ENCODE measurements around the gene PARP8.
"Not testable (repeated sequence)": the region's sequence is repeated elsewhere in the genome, so short reads cannot be mapped to it uniquely, and the experiment has no call there.

The PARP8 gene

GRCh38 chr5:50727845-50728244 lies 61.4 kb downstream of the PARP8 start:
- no peak for DNase-seq (ENCODE audit: low read depth)

GRCh38 chr5:50730336-50730735 lies 63.9 kb downstream of the PARP8 start:
- DNase-seq (ENCODE audit: low read depth), result no peak

GRCh38 chr5:50730841-50731240 lies 64.4 kb downstream of the PARP8 start:
- DNase-seq (ENCODE audit: low read depth), result no peak

GRCh38 chr5:50733741-50734140 lies 67.3 kb downstream of the PARP8 start:
- DNase-seq (ENCODE audit: low read depth), result no peak

GRCh38 chr5:50738864-50739263 lies 72.4 kb downstream of the PARP8 start:
- DNase-seq (ENCODE audit: low read depth), result no peak

GRCh38 chr5:50740832-50741231 lies 74.4 kb downstream of the PARP8 start:
- DNase-seq (ENCODE audit: low read depth), result no peak

- DNase-seq (ENCODE audit: low read depth), result peak; percentile 33
These were observed 78.3 kb downstream of the PARP8 start for GRCh38 chr5:50744776-50745175.

- no peak for DNase-seq (ENCODE audit: low read depth)
These were observed 78.9 kb downstream of the PARP8 start for GRCh38 chr5:50745221-50745910.

- no peak for DNase-seq (ENCODE audit: low read depth)
These were observed 82.7 kb downstream of the PARP8 start for GRCh38 chr5:50749181-50749580.

- DNase-seq (ENCODE audit: low read depth), result no peak
These were observed 83.4 kb downstream of the PARP8 start for GRCh38 chr5:50749873-50750272.

GRCh38 chr5:50751064-50751657 lies 84.7 kb downstream of the PARP8 start:
- peak; percentile 16 for DNase-seq (ENCODE audit: low read depth)

GRCh38 chr5:50752800-50753199 lies 86.4 kb downstream of the PARP8 start:
- no peak for DNase-seq (ENCODE audit: low read depth)

- no peak for DNase-seq (ENCODE audit: low read depth)
These were observed 93.3 kb downstream of the PARP8 start for GRCh38 chr5:50759526-50760270.

- no peak for DNase-seq (ENCODE audit: low read depth)
These were observed 96.9 kb downstream of the PARP8 start for GRCh38 chr5:50763351-50763750.

- no peak for DNase-seq (ENCODE audit: low read depth)
These were observed 97.4 kb downstream of the PARP8 start for GRCh38 chr5:50763846-50764245.

- no peak for DNase-seq (ENCODE audit: low read depth)
These were observed 99.6 kb downstream of the PARP8 start for GRCh38 chr5:50766042-50766441.

GRCh38 chr5:50766462-50766861 lies 100.0 kb downstream of the PARP8 start:
- DNase-seq (ENCODE audit: low read depth), result no peak

GRCh38 chr5:50766967-50767366 lies 100.5 kb downstream of the PARP8 start:
- no peak for DNase-seq (ENCODE audit: low read depth)

GRCh38 chr5:50767588-50767987 lies 101.2 kb downstream of the PARP8 start:
- no peak for DNase-seq (ENCODE audit: low read depth)

GRCh38 chr5:50768634-50769033 lies 102.2 kb downstream of the PARP8 start:
- DNase-seq (ENCODE audit: low read depth), result no peak

- DNase-seq (ENCODE audit: low read depth), result no peak
These were observed 104.0 kb downstream of the PARP8 start for GRCh38 chr5:50770441-50770840.

- DNase-seq (ENCODE audit: low read depth), result not testable (repeated sequence)
These were observed 108.2 kb downstream of the PARP8 start for GRCh38 chr5:50774446-50775175.

- DNase-seq (ENCODE audit: low read depth), result no peak
These were observed 119.6 kb downstream of the PARP8 start for GRCh38 chr5:50786073-50786472.
